Astrocyte of the hippocampus (primary cell): Measurements from ENCODE around the gene SLC1A7.
A peak's percentile ranks its signal among the peaks of the same experiment; 100 is the strongest.

Experiments used
- DNase-seq: peaks from one replicate; pipeline ENCODE4 v3.0.0; 2011; ENCODE audit warnings: low read depth, low spot score

SLC1A7 gene

DNA sequence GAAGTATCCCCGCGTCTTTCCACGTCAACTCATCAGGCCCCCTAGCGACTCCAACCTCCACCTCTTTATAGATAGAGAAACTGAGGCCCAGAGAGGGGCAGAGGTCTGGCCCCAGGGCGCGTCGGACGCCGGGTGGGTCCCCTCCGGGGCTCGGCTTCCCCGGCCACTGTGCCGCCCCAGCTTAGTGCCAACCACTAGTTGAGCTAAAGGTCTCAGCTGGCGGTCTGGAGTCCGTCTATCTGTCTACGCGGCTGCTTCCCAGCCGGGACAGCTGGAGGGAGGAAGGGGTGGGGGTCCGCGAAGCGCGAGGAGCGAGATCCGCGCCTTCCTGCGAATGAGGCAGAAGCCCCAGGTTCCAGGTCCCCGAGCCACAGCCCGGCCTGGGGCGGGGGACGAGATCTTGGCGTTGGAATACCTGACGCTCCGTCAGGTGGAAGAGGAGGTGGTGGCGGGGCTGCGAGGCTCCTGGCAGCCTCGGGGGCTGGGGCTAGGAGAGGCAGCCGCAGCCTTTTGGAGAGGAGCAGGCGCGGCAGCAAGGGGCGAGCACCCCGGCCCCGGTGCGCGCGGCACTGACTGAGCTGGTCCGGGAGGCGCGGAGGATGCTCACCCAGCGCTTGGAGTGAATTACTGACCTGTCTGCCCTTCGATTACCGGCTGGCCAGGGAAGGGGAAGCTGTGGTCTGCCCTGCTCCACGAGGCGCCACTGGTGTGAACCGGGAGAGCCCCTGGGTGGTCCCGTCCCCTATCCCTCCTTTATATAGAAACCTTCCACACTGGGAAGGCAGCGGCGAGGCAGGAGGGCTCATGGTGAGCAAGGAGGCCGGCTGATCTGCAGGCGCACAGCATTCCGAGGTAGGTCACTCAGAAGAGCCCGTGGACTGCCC lies 79.5 kb downstream of the SLC1A7 start:
- DNase-seq, result peak; percentile 25

DNA sequence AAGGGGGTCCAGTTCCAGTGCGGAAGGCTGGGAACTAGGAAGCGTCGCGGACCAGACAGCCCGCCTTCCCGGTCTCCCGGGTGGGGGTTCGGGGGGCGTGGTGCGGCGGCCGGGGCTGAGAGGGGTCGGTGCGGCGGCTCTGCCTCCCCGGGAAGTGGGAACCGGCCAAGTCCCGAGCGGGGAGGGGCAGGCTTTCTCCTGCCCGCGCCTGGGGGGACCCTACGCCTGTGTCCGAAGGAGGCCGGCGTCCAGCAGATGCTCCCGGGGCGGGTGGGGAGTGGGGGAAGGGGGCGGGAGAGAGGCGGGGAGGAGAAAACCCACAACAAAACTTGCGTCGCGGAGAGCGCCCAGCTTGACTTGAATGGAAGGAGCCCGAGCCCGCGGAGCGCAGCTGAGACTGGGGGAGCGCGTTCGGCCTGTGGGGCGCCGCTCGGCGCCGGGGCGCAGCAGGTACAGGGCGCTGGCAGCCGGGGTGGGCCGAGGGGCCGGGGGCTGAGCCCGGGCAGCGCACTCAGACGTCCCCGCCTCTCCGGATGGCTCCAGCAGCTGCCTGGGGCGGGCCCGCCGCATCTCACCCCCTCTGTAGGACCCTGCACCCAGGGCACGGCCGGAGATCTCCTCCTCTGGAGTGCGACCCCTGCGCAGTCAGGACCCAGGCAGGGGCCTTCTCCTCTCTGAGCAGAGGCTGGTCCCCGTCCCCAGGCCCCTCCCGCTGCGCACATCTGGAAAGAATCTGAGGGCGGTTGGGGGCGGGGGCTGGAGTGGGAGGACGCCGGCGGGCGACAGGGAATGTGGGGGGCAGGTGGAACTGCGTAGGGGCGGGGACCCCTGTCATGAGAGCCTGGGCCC lies 80.4 kb downstream of the SLC1A7 start, which contains the start of gene PODN:
Gene PODN, plus strand, starts transcription at position 355 of the 849 bp plus-strand sequence. CDS start 7,643 bp downstream, outside the sequence.
- peak; percentile 37 for DNase-seq

DNA sequence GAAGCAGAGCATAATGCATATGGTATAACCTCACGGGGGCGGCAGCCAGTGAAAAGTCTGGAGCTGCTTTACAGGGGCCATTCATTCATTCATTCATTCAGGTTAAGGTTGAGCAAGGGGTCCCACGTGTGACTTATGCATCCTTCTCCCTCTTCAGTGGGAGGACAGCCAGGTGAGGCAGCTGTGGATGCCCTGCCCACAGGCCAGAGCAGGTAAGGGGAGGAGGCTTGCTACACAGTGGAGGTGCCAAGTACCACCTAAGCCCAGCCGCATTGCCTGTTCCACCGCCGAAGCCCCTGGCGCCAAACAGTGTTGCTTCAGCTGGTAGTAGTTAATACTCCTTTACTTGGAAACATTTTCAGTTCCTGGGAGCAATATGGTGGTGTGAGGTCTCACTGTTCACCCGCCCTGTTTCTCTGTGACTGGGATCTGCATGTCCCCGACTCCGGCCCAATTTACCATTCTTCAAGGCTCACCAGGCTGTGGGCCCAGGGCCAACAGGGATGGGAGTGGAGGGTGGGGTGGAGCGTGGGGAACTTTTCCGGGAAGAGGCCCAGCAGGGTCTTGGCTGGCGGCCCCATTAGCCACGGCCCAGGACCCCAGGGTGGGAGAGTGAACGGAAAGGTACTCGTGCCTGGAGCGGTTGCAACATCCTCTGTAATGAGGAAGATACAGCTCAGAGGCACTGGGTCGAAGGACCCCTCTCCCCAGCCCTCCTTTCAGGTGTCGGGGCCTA lies 81.1 kb downstream of the SLC1A7 start:
- no peak for DNase-seq

DNA sequence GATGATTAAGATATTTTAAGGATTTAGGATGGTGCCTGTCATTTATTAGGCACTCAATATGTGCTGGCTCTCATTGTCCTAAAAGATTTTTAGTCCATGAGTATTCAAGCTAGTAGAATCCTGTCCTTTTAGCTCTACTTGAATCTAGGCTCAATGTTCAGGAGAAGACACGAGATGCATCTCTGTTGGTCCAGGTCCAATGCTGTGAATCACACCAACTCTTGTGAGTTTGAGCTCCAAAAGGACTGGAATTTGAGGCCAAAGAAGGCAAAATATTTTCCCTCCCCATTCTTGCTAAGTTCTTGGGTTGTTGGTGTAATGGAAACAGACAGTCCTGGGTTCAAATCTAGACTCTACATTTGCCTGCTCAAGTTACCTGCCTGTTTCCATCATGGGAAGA lies 81.9 kb downstream of the SLC1A7 start:
- no peak for DNase-seq

DNA sequence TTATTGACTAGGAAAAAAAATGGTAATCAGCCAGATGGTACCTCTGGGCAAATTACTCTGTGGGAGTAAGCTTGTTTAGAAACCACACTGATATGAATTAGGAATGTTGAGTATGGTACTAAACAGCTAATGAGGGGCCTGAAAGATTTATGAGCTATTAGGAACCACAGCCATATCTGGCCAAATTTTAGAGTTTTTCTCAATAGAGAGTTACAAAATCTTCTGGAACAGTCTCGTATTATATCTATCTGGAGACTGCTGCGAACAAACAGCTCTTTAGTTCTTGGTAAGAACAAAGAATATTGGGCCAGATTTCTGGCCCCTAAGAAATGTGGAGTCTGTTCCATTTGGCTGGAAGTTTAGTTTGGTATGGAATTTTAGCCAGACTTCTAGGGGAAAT lies 85.3 kb downstream of the SLC1A7 start:
- DNase-seq, result no peak

DNA sequence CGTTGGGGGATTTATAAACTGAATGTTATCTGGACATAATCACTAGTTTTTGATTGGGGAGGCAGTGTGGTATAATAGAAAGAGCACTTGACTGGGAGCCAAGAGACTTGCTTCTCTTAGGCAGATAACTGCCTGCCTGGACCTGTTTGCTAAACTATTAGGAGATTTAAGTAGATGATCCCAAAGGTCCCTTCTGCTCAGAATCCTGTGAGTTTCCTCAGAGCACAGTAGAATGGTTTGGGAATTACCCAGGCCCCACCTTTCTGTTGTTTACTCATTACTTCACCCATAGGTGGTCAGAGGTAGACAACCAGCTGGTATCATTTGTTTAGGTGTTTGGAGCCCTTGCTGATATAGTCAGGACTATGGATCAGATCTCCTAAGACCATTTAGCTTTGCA lies 90.8 kb downstream of the SLC1A7 start:
- no peak for DNase-seq

DNA sequence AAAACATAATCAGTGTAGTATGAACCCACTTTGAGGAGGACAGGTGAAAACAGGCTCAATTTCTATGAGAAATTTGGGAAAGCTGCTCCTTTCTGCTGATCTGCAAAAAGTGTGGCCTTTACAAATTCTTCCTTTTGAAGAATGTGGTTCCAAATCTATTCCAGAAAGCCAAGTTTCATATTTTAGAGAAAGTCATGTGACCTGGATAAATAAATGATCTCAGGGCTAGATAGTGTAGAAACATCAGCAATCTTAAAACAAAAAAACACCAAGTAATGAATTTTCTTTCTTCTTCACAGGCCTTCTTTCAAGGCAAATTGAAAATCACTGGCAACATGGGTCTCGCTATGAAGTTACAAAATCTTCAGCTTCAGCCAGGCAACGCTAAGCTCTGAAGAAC lies 92.1 kb downstream of the SLC1A7 start:
- DNase-seq, result no peak

DNA sequence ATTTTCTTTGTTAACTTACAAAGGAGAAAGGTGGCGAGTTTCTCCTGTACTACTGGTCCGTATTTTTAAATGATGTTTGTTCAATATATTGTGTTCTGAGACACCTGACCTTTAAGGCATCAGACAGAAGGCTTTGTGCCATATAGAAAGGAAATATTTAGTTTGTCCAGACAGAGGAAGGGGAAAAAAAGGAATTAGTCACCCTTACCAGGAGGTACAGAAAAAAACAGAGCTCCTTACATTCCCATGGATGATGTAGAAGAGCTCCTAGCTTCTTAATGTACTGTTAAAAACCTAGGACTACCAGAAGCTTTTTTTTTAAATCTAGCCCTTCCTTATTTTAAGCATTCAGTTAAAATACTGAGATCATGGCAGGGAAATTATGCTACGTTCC lies 92.9 kb downstream of the SLC1A7 start:
- DNase-seq, result no peak

DNA sequence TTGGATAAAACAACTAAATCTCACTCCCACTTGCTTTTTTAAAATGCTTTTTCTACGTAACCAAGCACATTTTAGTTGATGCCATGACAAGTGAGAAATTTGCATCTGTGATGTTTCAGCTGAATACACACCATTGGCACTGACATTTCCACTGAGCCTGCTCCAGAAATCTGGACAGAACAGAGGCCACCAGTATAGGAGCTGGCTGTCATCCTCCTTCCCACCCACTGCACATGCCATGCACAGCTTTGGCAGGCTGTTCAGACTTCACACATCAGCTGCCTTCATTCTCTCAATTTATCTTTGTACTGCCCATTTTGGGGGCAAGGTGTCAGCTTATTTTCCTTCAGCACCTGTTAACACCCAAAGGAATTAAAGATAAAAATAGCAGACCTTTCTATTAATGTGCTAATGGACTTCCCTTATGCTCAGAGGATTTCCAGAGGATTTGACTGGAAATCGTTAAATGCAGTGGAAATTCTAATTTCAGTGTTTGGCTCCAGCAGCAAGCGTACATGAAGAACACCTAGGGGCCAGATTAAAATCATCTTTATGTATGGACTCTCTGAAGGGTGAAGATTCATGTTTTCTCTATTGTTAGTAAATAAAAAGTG lies 93.4 kb downstream of the SLC1A7 start:
- no peak for DNase-seq

DNA sequence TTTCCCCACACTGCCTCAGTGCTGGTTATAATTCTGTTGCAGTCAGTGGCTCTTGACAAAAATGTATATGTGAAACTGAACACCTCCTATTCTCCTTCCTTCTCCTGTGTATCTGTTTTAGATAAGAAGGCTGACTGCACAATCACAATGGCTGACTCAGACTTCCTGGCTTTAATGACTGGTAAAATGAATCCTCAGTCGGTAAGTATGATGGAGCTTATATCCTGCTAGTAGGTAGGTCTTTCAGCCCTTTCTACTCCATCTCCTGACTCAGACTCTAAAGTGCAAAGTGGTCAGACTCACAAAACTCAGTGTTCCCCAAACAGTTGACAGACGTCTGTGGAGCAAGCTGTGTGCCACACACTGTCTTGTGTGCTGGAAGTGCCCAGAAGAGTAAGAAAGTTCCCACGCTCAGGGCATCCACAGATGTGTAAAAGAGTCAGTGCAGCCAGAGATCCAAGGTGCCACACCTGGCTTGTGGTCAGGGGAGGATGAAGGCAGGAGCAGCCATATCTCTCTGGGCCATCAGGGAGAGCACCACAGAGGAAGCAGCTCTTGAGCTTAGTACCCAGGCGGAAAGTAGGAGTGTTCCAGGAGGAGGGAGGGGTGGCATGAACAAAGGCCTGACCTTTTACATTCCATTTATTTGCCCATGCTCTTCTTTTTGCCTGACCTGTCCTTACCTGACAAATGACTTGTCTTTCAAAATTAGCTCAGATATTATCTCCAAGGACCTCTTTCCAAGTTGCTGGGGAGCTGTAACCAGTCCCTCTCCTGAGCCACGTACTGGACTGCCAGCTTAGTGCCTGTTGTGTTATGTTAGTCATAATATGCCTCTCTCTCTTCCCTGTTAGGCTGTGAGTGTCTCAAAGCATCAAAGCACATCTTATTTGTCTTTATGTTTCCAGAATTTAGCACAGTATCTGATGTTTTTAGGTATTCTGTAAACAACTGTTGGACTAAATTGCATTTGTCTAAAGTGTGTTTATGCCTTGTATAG lies 94.4 kb downstream of the SLC1A7 start:
- peak; percentile 73 for DNase-seq

DNA sequence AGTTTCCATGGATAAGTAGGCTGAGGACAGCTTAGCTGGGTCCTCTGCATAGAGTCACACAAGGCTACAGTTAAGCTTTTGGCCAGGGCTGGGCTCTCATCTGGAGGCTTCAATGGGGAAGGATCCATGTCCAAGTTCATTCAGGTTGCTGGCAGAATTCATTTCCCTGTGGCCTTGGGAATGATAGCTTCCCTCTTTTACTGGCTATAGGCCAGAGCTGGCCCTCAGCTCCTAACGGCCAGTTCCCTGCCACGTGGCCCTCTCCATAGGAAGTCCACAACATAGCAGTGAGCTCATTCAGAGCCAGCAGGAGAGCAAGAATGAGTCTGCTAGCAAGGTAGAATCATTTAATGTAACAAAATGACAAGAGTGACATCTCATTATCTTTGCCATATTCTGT lies 95.5 kb downstream of the SLC1A7 start:
- peak; percentile 41 for DNase-seq

DNA sequence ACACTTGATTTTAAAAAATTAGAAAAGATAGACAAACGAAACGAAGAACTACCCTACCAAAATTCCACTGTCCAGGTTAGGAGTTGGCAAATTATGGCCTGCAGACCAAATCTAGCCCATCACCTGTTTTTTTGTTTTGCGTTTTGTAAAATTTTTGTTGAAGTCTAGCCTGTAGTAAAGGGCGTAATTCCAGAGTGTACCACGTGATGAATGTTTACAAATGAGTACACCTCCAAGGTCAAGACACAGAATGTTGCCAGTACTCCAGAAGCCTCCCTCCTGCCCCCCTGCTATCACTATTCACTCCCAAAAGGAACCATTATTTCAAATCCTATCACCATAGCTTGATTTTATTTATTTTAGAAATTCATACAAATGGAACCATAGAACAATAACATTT lies 97.5 kb downstream of the SLC1A7 start:
- DNase-seq, result no peak

DNA sequence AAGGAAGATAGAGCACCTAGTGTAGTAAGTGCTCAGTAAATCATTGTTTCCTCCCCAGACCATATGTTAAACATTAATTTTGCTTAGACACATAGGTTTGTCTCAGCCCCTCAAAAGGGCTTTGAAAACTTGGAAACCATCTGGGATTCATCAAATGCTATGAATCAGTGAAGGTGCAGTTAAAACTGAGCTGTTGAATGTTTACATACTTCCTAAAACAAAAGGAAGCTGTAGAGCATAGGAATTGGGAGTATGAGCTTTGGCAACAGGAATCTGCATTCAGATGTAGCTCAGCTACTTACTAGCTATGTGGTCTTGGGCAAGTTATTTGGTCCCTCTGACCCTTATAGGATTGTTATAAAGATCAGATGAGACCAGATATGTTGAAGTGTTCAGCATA lies 99.2 kb downstream of the SLC1A7 start:
- DNase-seq, result no peak

DNA sequence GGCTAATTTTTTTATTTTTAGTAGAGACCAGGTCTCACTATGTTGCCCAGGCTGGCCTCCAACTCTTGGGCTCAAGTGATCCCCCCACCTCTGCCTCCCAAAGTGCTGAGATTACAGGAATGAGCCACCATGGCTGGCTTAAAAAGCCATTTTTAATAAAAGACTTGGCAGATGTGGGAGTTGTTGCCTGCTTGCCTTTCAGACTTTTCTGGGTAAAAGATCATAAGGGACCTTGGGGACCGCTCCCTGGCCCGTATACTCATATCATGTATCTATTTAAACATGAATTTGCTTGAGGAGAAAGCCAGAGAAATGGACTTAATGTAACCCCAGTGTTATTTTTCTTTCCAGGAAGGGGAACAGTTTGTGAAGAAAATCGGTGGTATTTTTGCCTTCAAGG lies 103.9 kb downstream of the SLC1A7 start:
- no peak for DNase-seq
